HG03097 (cell line): ENCODE measurements around the gene DLGAP1.
"Not testable (repeated sequence)": the region's sequence is repeated elsewhere in the genome, so short reads cannot be mapped to it uniquely, and the experiment has no call there.

Source experiments
- ATAC-seq: cut with Tn5 transposase; IDR thresholded peaks from one replicate; pipeline ENCODE4 v1.9.1; 2021; ENCODE audit not compliant: unreplicated experiment, low FRiP score

DLGAP1 gene

DNA sequence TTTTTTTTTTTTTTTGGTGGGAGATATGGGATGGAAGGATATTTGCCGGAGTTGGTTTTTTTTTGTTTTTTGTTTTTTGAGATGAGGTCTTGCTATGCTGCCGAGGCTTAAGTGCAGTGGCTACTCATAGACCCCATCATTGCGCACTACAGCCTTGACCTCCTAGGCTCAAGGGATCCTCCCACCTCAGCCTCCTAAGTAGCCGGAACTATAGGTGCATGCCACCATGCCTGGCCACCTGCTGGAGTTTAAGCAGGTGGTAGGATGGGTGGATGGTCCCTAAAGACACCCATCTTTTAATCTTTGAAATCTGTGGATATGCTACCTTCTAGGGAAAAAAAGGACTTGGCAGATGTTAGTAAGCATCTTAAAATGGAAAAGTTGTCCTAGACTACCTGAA lies 835.4 kb downstream of the DLGAP1 start:
- no peak for ATAC-seq

DNA sequence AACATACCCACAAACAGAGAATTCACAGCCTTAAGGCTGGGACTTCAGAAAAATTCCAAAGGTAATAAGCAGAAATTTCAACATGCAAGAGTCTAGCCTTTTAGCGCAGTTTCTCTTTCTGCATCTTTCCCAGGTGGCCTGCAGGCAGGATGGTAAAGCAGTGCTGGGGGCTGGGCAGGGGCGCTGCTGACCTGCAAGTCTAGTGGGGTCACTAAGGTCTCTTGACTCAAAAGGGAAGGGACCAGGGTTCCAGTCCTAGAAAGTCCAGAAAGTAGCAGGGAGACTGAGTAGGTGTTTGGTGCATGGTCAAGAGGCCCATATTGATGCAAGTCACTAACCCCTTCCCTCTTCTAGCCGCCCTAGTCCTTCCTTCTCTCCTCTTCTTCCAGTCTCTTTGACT lies 835.9 kb downstream of the DLGAP1 start:
- ATAC-seq, result no peak

DNA sequence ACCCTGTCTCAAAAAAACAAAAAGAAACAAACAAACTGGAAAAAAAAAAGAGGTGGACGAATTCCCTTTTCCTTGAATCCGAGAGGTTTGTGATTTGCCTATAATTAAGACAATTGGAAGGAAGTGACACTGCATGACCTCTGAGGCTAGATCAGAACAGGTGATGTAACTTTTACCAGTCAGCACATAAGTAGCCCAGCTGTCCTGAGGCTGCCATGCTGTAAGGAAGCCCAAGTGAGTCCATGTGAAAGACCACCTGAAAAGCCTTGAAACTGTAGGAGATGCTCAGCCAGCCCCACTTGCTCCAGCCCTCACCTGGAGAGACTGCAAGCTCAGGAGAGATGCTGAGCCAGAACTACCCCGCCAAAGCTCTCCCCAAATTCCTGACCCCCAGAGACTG lies 838.4 kb downstream of the DLGAP1 start:
- ATAC-seq, result no peak

DNA sequence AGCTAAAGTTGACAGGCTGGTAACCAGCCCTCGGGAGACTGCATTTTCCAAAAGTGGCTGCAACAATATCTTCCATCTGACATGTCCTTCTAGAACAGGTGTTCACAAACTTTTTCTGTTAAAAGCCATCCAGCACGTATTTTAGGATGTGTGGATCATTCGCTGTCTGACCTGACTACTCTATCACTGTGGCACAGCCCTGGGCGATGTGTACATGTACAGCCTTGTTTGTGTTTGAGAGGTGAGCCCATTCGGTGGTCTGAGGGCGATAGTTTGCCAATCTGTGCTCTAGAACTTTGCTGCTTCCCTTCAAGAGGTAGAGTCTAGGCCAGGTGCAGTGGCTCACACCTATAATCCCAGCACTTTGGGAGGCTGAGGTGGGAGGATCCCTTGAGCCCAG lies 839.0 kb downstream of the DLGAP1 start:
- ATAC-seq, result no peak

DNA sequence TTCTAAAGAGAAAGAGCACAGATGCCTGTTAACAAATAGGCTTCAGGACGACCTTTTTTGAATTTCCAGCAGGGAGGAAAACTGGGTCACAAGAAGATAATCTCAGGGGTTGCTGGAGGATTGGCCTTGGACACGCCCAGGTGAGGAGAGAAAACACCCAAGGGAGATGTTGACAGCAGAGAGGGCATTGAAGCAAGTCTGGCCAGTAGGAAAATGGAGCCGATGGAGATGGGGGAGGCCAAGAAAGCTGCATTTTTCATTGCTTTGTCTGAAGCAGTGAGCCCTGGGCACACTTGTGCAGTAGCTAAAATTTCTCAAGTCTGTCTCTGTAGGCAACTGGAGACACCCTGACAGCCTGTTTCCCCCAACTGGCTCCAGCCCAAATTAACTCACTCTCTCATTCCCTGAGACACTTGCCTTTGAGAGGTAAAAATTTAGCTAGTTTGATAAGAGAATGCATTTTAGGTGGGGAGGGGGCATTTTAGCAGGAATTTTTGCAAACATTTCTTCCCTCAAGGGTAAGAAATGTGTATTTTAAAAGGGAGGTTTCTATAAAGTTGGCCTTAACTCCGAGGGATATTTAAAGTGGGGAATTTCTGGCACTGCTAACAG lies 839.6 kb downstream of the DLGAP1 start:
- ATAC-seq, result no peak

DNA sequence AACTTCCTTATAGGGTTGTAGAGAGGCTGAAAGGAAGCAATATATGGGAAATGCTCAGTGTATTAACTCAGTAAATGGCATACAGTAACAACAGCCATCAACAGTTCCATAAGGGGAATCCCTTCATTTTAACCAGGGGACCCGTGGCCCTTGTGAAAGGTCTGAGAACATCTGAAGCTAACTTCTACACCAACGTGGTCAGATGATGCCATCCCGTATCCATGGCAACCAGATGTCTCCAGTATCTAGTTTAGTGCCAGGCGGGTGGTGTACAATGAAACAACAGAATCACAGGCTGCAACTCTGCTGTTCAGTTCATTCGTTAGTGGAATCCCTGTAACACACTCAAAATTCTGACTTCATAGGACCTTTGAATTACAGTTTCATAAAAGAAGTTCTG lies 842.8 kb downstream of the DLGAP1 start:
- no peak for ATAC-seq

DNA sequence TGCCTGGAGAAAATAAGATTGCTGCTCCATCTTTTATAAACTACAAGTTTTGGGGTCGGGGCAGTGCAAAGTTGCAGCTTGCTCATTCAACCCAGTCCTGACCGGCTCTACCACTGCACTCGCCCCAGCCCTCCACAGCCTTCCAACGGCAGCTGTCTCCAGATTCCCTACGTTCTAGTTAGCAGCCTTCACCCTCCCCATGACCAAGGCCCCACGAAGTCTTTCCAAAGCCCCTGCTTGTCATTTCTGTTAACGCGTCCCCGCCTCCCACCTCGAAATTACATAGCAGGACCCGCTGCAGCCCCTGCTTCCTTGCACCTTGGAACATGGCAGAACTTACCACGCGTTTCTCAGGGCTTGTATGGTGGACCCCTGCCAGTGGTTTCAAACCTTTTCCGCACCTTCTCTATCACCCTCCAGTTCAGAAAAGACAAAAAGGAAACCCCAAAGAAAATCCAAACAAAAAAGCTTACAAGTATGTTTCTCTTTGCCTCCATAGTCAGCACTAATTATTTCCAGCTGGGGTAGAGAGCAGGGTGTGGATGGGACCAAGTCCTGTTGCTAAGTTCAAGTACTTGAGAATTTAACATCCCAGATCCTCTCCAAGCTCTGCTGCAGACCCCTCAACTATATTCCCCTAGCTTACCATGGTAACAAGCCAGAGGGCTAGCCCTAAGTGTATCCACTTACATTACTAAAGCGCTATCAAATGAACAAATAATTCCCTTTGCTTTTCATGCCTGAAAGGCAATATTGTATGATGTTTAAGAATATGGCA lies 843.6 kb downstream of the DLGAP1 start:
- ATAC-seq, result no peak

DNA sequence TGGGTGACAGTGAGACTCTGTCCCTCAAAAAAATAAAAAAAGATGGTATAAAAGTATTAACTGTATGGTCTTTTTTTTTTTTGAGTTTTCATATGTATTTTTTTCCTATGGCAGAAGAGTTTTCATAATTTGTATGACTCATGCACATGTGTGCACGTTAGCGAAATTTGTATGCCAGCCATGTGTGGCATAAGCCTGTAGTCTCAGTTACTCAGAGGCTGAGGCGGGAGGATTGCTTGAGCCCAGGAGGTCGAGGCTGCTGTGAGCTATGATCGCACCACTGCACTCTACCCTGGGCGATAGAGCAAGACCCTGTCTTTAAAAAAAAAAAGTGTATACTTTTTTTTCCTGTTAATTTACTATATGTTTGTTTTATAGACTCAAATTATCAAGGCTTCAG lies 844.3 kb downstream of the DLGAP1 start:
- ATAC-seq, result no peak

DNA sequence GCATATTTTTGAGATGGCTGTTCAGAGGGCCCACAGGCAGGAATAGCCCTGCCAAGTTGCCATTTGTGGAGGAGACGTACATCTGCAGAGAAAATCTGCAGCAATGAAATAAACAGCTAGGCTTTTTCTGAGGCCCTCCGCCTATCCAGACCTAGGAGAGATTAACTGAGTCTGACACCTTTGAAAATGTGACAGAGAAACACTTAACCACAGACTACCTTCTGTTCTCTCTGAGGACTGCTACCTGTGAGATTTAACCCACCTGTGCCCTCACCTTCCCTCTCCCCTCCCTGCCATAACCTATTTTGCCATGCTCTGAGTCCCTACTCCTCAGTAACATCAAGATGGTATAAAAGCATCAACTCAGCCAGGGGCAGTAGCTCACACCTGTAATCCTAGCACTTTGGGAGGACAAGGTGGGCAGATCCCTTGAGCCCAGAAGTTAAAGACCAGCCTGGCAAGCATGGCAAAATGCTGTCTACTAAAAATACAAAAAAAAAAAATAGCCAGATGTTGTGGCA lies 844.9 kb downstream of the DLGAP1 start:
- no peak for ATAC-seq

DNA sequence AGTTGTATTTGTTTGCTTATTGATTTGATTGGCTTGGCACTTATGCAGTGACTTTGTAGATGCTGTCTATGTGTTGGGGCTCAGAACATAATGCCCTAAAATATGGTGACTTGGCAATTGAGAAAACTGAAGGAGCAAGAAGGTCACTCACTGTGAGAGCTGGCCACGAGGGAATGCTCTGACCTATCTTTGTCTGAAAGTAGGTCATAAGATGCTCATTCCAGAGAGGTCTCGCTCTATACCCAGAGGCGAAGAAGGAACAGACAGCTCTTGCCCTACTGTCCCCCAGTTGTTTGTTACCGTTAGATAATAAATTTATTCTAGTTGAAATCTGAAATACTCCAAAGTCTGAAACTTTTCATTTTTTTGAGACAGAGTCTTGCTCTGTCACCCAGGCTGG lies 846.6 kb downstream of the DLGAP1 start:
- no peak for ATAC-seq

DNA sequence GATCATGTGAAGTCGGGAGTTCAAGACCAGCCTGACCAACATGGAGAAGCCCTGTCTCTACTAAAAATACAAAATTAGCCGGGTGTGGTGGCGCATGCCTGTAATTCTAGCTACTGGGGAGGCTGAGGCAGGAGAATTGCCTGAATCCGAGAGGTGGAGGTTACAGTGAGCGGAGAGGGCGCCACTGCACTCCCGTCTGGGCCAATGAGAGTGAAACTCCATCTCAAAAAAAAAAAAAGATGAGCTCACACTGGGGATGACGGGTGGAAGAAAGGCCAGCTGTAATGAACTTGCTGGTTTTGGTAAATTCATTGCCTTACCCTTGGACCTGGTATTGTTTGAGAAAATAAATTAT lies 847.0 kb downstream of the DLGAP1 start:
- ATAC-seq, result not testable (repeated sequence)

DNA sequence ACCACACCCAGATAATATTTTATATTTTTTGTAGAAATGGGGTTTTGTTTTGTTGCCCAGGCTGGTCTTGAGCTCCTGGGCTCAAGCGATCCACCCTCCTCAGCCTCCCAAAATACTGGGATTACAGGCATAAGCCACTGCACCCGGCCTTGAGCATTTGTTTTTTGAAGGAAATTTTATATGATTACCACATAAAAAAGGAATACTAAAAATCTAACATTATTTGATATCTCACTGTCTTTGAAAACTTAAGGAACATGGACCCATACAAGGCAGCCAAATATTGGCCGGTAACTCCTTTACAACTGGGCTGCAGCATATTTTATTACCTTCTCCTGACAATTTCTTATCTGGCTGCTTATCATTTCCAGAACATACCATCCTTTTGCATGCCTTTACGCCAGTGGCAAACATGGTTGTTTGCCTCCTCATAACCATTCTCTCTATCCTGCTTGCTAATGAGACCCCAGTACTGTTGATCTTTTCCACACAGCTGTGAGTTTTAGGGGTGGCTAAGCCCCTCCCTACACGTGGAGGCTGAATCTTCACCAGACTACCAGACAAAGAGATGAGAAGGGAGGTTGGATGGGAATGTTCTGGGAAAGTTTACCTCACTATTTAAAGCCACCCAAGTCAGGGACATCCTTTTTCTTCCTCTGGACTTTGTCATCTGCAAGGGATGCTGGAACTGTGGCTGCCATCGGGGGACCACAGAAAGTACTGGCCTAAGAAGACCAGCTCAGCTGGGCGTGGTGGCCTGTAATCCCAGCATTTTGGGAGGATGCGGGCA lies 847.6 kb downstream of the DLGAP1 start:
- no peak for ATAC-seq

DNA sequence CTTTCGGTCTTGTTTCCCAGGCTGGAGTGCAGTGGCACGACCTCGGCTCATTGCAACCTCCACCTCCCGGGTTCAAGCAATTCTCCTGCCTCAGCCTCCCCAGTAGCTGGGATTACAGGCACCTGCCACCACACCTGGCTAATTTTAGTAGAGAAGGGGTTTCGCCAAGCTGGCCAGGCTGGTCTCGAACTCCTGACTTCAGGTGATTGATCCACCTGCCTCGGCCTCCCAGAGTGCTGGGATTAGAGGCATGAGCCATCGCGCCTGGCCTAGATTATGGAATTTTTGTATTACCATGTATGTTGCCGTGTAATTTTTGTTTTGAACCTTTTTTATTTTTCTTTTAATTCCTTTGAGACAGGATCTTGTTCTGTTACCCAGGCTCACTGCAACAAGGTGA lies 848.2 kb downstream of the DLGAP1 start:
- not testable (repeated sequence) for ATAC-seq

DNA sequence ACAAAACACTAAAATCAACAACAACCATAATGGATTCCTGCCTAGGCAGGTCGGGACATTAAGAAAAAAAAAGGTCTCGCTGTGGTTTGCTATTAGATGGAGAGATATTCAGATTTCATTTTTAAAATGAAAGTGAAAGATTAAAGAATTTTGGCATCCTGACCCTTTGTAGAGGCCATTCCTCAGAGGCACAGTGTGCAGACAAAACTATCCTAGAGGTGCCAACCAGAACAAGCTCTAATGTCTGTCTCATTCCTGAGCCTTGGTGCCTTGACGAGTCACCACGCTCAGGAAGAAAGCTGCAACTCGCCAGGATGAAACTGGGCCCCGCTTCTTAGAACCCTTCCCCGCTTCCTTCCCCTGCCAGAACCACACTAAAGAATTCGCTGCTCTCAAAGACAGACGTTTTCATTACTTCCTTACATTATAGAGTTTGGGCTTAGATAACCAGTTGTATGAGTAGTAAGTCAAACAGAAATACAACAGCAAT lies 849.1 kb downstream of the DLGAP1 start:
- no peak for ATAC-seq

DNA sequence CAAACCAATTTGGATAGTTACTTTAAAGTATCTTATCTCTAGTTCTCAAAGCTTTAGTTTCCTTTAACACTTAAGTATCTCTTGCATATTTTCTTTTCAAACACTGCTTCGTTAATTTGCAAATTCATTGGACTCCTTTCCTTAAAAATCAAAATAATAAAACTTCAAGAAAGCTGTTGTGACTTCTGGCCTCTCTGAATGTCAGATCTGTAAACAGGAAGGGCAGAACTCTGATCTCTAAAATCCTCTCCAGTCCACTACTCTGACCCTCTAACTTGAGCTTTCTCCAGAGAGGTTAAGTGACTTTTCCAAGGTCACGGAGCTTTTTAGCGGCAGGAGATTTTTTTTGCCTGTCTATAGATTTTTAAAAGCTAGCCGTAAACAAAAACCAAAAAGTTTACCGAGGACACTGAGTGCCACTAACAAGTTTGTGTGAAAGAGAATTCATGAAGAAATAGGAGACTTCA lies 849.6 kb downstream of the DLGAP1 start:
- no peak for ATAC-seq

DNA sequence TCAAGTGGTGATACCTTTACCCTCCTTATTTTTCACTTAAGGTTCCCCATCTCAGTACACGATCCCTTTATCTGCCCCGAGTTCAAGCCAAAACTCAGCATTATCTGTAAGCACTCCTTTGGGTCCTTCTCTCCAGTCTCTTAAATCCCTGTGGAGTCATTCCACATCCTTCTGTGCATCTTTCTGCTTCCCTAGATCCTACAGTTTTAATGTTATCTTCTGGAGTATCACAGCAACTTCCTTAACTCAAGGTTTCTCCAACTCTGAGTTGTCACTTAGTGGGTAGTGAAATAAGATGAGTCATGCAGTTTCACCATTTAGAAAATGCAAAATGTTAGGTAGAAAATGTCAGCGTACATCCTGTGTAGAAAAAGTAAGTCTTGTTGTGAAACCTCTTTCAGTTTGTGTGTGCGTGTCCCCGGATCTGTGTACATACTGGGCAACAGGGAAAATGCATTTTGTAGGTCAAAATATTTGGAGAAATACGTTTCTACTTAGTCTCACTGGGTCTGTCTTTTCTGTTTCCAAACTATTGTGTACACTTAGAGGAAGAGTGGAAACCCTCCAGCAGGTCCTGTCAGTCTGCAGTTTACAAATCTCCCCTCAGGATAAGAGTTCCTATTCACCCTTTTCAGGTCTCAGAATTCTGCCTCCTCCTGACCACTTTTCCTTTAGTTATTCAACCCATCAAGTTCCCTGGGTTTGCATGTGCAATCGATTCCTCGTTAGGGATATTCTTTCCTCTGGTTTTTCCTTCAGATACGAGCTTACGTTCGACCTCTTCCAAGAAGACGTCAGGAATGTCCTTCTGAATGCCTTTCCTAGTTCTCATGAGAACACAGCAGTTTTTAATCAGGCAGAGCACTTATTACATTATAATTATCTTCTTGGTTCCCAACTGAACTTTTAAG lies 850.4 kb downstream of the DLGAP1 start:
- peak; percentile 89 for ATAC-seq

DNA sequence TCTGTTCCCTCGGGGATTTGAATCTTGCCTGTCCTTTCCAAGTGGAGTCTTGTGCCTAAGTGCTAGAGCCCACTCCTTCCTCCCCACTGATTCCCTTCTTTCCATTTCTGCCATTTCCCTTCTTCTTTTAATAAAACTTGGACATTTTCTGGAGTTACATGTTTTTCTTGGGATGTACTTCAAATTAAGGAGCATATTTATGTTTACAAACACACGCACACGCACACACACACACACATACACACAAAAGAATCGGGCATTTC lies 850.9 kb downstream of the DLGAP1 start:
- no peak for ATAC-seq

DNA sequence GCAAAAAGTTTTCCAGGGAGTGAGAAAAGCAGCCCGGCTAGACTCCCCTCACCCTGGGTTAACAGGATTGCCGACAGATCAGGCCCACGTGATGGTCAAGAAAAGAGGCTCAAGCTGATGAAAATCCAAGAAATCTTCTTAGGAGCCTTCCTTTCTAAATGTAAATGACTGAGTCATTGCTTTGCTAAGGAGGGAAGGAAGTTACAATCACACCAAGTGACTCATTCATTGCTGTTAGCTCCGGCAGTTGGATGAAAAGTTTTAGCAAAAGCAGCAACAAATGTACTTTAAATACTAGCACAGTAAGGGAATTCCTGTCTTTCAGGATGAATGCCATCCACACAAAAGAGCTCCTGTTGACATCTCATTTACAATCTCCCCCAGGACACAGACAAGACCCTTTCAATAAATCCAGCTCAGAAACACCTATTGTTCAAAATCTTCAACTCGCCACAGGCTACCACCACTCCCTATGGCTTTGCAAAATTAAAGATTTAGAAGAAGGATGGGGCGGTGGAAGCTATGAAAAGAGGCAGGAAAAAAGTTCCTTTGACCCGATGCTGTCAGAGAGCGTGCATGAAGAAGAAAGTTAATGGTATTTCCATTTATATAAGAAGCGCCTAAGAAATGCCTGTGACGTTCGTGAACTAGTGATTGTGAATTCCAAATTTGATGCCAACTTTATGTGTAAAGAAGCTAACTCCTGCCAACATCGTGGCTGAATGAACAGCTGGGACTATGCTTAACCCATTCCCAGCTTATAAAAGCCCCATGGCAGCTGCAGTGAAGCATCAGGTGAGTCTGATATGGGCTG lies 851.5 kb downstream of the DLGAP1 start:
- no peak for ATAC-seq

DNA sequence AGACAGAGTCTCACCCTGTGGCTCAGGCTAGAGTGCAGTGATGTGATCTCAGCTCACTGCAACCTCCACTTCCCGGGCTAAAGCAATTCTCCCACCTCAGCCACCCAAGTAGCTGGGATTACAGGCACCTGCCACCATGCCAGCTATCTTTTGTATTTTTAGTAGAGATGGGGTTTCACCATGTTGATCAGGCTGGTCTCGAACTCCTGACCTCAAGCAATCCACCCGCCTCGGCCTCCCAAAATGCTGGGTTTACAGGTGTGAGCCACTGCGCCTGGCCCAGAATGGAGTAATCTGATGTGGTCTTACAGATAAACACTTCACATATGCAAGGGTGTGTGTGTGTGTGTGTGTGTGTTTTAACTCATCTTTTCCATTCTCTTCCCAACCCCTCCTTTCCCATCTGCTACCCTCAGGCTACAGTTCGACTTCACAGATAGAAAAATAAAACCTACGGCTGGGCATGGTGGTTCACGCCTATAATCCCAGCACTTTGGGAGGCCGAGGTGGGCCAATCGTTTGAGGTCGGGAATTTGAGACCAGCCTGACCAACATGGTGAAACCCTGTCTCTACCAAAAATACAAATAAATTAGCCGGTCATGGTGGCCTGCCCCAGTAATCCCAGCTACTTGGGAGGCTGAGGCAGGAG lies 853.9 kb downstream of the DLGAP1 start:
- not testable (repeated sequence) for ATAC-seq
